ENCODE results near the gene MYOF. TPM values are rescaled to one million over a fixed set of nuclear protein-coding genes. Genes with fewer than 3 reads are reported as not detected.

Gene MYOF
- total RNA-seq, 1 experiment from 2014 or later: 376 TPM

DNA sequence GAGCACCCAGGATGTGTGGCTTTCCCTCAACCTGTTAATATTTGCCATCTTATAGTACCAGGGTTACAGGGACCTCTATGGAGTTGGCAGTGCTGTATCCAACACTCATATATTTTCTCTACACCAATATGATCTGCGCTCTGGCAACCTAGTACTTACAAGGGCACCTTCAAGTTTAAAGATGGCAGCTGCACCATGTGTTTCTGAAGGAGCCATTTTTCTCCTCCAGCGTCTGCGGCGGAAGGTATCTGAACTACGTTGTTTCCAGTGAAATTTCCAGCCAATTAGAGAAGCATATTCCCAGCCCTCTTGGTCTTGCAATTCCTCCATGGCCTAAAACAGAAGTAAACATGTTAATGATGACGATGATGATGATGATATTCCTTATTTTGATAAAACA lies 125.6 kb downstream of the MYOF start:
- Histone ChIP-seq H3K27ac (ENCODE audit: low read length) (no peak overlapping the region), H3K27me3 (ENCODE audit: control insufficient read depth, insufficient read depth, low read length) (no peaks in the 10 kb centered on the region), H3K9me3 (ENCODE audit: control insufficient read depth, insufficient read depth, low read depth, low read length) (no peaks in the 10 kb centered on the region), H3K4me1 (ENCODE audit: control insufficient read depth, insufficient read depth, low read length) (no peaks in the 10 kb centered on the region), H3K4me3 (ENCODE audit: low read depth in 2 of 2, low read length in 2 of 2) (no peak overlapping the region), H3K36me3 (ENCODE audit: control insufficient read depth, insufficient read depth, low read length) (peaks cover 82% of the 10 kb centered on the region)
- intact Hi-C loops (cut with micrococcal nuclease; ENCODE audit: unreplicated experiment) (no loop called here), in situ Hi-C loops (cut with HindIII; ENCODE audit: low pct_unique_long_range_greater_than_20kb, low sequenced_read_pairs) (no loop called here)
- POLR2A ChIA-PET: no interaction called here
- no TSS peak for BruUV-seq (replicated peaks)
- DNase-seq (ENCODE audit: low read depth, low spot score) (no peak), ATAC-seq (no peak)
- CTCF ChIA-PET: no interaction called here
- TF ChIP-seq, protein P1, sequence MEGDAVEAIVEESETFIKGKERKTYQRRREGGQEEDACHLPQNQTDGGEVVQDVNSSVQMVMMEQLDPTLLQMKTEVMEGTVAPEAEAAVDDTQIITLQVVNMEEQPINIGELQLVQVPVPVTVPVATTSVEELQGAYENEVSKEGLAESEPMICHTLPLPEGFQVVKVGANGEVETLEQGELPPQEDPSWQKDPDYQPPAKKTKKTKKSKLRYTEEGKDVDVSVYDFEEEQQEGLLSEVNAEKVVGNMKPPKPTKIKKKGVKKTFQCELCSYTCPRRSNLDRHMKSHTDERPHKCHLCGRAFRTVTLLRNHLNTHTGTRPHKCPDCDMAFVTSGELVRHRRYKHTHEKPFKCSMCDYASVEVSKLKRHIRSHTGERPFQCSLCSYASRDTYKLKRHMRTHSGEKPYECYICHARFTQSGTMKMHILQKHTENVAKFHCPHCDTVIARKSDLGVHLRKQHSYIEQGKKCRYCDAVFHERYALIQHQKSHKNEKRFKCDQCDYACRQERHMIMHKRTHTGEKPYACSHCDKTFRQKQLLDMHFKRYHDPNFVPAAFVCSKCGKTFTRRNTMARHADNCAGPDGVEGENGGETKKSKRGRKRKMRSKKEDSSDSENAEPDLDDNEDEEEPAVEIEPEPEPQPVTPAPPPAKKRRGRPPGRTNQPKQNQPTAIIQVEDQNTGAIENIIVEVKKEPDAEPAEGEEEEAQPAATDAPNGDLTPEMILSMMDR (IDR thresholded peaks at IDR 0.05): no peak
- no peak for TF ChIP-seq TCF7L2 (IDR thresholded peaks at IDR 0.05; ENCODE audit: low read depth, low read length)
- TF ChIP-seq, protein P2, sequence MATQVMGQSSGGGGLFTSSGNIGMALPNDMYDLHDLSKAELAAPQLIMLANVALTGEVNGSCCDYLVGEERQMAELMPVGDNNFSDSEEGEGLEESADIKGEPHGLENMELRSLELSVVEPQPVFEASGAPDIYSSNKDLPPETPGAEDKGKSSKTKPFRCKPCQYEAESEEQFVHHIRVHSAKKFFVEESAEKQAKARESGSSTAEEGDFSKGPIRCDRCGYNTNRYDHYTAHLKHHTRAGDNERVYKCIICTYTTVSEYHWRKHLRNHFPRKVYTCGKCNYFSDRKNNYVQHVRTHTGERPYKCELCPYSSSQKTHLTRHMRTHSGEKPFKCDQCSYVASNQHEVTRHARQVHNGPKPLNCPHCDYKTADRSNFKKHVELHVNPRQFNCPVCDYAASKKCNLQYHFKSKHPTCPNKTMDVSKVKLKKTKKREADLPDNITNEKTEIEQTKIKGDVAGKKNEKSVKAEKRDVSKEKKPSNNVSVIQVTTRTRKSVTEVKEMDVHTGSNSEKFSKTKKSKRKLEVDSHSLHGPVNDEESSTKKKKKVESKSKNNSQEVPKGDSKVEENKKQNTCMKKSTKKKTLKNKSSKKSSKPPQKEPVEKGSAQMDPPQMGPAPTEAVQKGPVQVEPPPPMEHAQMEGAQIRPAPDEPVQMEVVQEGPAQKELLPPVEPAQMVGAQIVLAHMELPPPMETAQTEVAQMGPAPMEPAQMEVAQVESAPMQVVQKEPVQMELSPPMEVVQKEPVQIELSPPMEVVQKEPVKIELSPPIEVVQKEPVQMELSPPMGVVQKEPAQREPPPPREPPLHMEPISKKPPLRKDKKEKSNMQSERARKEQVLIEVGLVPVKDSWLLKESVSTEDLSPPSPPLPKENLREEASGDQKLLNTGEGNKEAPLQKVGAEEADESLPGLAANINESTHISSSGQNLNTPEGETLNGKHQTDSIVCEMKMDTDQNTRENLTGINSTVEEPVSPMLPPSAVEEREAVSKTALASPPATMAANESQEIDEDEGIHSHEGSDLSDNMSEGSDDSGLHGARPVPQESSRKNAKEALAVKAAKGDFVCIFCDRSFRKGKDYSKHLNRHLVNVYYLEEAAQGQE (IDR thresholded peaks at IDR 0.05; ENCODE audit: insufficient read depth in 1 of 2, low read depth in 2 of 2, low read length in 1 of 2): no peak
- no peak for TF ChIP-seq SIN3A (IDR thresholded peaks at IDR 0.05; ENCODE audit: borderline replicate concordance, insufficient read depth, low read depth, low read length)
- no peak for TF ChIP-seq POLR2AphosphoS5 (IDR thresholded peaks at IDR 0.05; ENCODE audit: low read depth, low read length)

DNA sequence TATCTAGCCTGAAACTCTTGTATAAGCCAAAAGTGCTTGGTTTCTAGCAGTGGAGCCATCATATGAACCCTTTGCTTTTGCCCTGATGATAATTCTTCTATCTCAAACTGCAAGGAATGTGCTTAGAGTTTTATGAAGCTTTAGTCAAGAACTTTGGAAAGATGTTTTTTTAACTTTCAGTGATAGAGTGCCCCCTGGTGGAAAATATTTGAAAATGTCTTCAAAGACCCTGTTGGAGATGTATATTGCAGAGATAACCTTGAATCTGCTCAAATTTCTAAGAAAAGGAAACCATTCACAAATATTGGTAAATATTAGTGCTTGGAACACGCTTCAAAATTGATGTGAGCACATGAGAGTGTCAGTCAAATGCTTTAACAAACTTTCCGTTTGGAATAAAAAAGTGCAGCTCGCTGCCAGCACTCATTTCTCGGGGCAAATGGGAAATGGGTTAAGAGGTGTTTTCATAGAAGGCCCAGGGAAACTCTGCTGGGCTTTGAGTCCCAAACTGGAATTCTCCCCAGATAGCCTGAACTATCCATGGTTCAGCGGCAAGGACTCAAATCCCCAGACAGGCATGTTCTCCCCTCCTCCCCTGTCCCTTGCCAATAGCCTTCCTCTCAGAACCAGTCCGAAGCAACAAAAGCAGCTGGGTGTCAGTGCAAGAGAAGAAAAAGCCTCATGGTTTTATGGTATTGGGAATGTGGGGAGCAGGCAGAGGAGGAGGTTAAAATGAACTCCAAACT lies 129.3 kb downstream of the MYOF start:
- H3K36me3 ChIP-seq (ENCODE audit: control insufficient read depth, insufficient read depth, low read length): peaks cover 92% of the 10 kb centered on the region
- DNase-seq (ENCODE audit: low read depth, low spot score): no peak
- ChIA-PET POLR2A (no interaction called here), CTCF (interaction anchor here (1.4 kb wide), 1 partner anchor 23 kb away, joined by 4 read pairs; no protein-coding TSS in a partner anchor)
- intact Hi-C loops (cut with micrococcal nuclease; ENCODE audit: unreplicated experiment): no loop called here
- in situ Hi-C loops (cut with HindIII; ENCODE audit: low pct_unique_long_range_greater_than_20kb, low sequenced_read_pairs): no loop called here
- H3K9me3 ChIP-seq (ENCODE audit: control insufficient read depth, insufficient read depth, low read depth, low read length): no peaks in the 10 kb centered on the region
- ATAC-seq: no peak
- no TSS peak for BruUV-seq (replicated peaks)
- no peak overlapping the region for H3K27ac ChIP-seq (ENCODE audit: low read length)
- no peaks in the 10 kb centered on the region for H3K4me1 ChIP-seq (ENCODE audit: control insufficient read depth, insufficient read depth, low read length)
- H3K4me3 ChIP-seq (ENCODE audit: low read depth in 2 of 2, low read length in 2 of 2): no peak overlapping the region
- TF ChIP-seq TCF7L2 (IDR thresholded peaks at IDR 0.05; ENCODE audit: low read depth, low read length): no peak
- TF ChIP-seq, protein P1 (IDR thresholded peaks at IDR 0.05): peak; percentile 72
- no peaks in the 10 kb centered on the region for H3K27me3 ChIP-seq (ENCODE audit: control insufficient read depth, insufficient read depth, low read length)
